KMS-11 (cell line): Measurements from ENCODE around the gene MYOM3.

Experiments
- H2AFZ ChIP-seq: fragments of 200-600 bp; sonication (generic); 2 replicates; pipeline ENCODE4 v1.6.1; 2016; ENCODE audit warnings: antibody characterized with exemption, mixed run types, low read depth
- H3K27ac ChIP-seq: fragments of 200-600 bp; sonication (generic); 2 replicates; pipeline ENCODE4 v1.6.1; 2016; ENCODE audit warnings: mild to moderate bottlenecking, mixed run types
- H3K27me3 ChIP-seq: fragments of 200-600 bp; sonication (generic); 2 replicates; pipeline ENCODE4 v1.6.1; 2017; ENCODE audit warnings: mild to moderate bottlenecking, low read depth, mixed run types, moderate library complexity; ENCODE audit not compliant: insufficient read depth
- H3K36me3 ChIP-seq: fragments of 200-600 bp; sonication (generic); 2 replicates; pipeline ENCODE4 v1.6.1; 2017; ENCODE audit warnings: mild to moderate bottlenecking, mixed run types; ENCODE audit not compliant: insufficient read depth
- H3K4me1 ChIP-seq: fragments of 200-600 bp; sonication (generic); 2 replicates; pipeline ENCODE4 v1.6.1; 2016; ENCODE audit warnings: mild to moderate bottlenecking, low read depth, mixed run types; ENCODE audit not compliant: poor library complexity, severe bottlenecking
- H3K4me2 ChIP-seq: fragments of 200-600 bp; sonication (generic); 2 replicates; pipeline ENCODE4 v1.7.0; 2016; ENCODE audit warnings: mild to moderate bottlenecking, mixed run types
- H3K4me3 ChIP-seq: fragments of 200-600 bp; sonication (generic); IDR thresholded peaks from 2 replicates; pipeline ENCODE4 v1.6.1; 2017; ENCODE audit warnings: low read depth, low read length, mixed read lengths; ENCODE audit not compliant: insufficient read depth
- H3K79me2 ChIP-seq: fragments of 200-600 bp; sonication (generic); 2 replicates; pipeline ENCODE4 v1.6.1; 2016; ENCODE audit warnings: low read depth, mixed run types; ENCODE audit not compliant: insufficient read depth
- H3K9ac ChIP-seq: fragments of 200-600 bp; sonication (generic); 2 replicates; pipeline ENCODE4 v1.6.1; 2016; ENCODE audit warnings: mild to moderate bottlenecking, mixed run types
- H4K20me1 ChIP-seq: fragments of 200-600 bp; sonication (generic); 2 replicates; pipeline ENCODE4 v1.6.1; 2016; ENCODE audit warnings: mild to moderate bottlenecking, mixed run types; ENCODE audit not compliant: insufficient read depth
- TF ChIP-seq, protein P1 (sequence below): fragments of 200-600 bp; sonication (generic); conservative IDR thresholded peaks from 2 replicates; pipeline ENCODE4 v1.6.1; 2017; ENCODE audit warnings: low read depth, mild to moderate bottlenecking, antibody characterized with exemption, low read length, moderate library complexity, mixed read lengths

The MYOM3 gene

GRCh38 chr1:24151175-24151533 is 39.2 kb upstream of the MYOM3 start:
- Histone ChIP-seq H4K20me1 (no peaks in the 10 kb centered on the region), H3K4me3 (no peak overlapping the region), H2AFZ (no peak overlapping the region), H3K79me2 (no peaks in the 10 kb centered on the region), H3K36me3 (no peaks in the 10 kb centered on the region), H3K27me3 (no peaks in the 10 kb centered on the region), H3K4me1 (peaks cover 14% of the 10 kb centered on the region), H3K9ac (no peak overlapping the region), H3K4me2 (no peak overlapping the region), H3K27ac (no peak overlapping the region)
- TF ChIP-seq, protein P1, sequence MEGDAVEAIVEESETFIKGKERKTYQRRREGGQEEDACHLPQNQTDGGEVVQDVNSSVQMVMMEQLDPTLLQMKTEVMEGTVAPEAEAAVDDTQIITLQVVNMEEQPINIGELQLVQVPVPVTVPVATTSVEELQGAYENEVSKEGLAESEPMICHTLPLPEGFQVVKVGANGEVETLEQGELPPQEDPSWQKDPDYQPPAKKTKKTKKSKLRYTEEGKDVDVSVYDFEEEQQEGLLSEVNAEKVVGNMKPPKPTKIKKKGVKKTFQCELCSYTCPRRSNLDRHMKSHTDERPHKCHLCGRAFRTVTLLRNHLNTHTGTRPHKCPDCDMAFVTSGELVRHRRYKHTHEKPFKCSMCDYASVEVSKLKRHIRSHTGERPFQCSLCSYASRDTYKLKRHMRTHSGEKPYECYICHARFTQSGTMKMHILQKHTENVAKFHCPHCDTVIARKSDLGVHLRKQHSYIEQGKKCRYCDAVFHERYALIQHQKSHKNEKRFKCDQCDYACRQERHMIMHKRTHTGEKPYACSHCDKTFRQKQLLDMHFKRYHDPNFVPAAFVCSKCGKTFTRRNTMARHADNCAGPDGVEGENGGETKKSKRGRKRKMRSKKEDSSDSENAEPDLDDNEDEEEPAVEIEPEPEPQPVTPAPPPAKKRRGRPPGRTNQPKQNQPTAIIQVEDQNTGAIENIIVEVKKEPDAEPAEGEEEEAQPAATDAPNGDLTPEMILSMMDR = no peak

DNA sequence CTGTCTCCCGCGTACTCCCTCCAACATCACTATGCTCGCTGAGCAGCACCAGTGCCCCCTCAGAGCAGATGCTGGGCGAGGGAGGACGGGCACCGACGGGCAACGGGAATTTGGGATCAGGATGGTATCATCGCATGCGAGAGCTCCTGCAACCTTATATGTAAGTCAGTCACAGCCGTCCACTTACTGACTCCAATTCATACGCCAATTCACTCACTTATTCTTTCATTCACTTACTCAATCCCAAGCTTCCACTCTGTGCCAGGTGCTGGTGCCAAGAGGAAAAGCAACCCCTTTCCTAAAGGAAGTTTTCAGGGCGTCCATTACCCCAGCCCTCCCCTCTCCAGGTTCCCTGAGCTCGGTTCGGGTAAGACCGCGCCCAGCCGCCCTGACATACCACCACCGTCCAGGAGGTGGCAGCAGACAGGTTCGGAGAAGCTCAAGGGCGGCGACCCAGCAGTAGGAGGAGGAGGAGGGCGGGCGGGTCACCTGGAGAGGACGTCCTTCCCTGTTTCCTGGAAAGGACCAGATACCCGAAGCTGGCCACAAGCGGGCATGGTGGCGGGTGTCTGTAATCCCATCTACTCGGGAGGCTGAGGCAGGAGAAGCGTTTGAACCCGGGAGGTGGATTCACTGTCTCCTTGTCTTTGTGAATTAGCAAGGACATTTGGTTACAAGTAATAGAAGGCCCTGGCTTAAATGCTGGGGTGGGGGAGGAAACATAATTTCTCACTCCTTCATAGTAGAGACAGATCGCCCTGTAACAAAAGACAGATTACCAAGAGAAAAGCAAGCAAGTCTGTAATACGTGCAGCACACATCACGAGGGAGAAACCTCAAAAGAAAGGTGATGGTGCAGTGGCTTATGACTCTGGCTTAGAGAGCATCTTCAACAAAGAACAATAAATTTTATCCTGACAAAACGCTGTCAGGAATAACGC is 38.6 kb upstream of the MYOM3 start:
- TF ChIP-seq, protein P1 = peak; percentile 79
- no peaks in the 10 kb centered on the region for H3K36me3 ChIP-seq
- H3K9ac ChIP-seq = no peak overlapping the region
- H3K4me3 ChIP-seq = no peak overlapping the region
- peak overlapping the region; percentile 57; the same call in 1 of the 2 replicates for H3K4me2 ChIP-seq
- no peaks in the 10 kb centered on the region for H3K79me2 ChIP-seq
- no peaks in the 10 kb centered on the region for H3K27me3 ChIP-seq
- H2AFZ ChIP-seq = peak overlapping the region; percentile 77
- no peaks in the 10 kb centered on the region for H4K20me1 ChIP-seq
- H3K4me1 ChIP-seq = peaks cover 14% of the 10 kb centered on the region
- no peak overlapping the region for H3K27ac ChIP-seq

- no peaks in the 10 kb centered on the region for H3K27me3 ChIP-seq
- no peaks in the 10 kb centered on the region for H3K79me2 ChIP-seq
- H4K20me1 ChIP-seq = no peaks in the 10 kb centered on the region
- no peak overlapping the region for H3K4me3 ChIP-seq
- H3K36me3 ChIP-seq = no peaks in the 10 kb centered on the region
- no peak overlapping the region for H3K27ac ChIP-seq
- TF ChIP-seq, protein P1 = no peak
- H3K4me2 ChIP-seq = no peak overlapping the region
- peaks cover 14% of the 10 kb centered on the region for H3K4me1 ChIP-seq
- H3K9ac ChIP-seq = no peak overlapping the region
- peak overlapping the region; percentile 77; the same call in 1 of the 2 replicates for H2AFZ ChIP-seq
Observed at GRCh38 chr1:24149866-24150233, 37.9 kb upstream of the MYOM3 start.

- H3K27me3 ChIP-seq = no peaks in the 10 kb centered on the region
- no peak overlapping the region for H3K4me2 ChIP-seq
- H3K9ac ChIP-seq = no peak overlapping the region
- TF ChIP-seq, protein P1 = no peak
- no peak overlapping the region for H3K27ac ChIP-seq
- H4K20me1 ChIP-seq = no peaks in the 10 kb centered on the region
- H2AFZ ChIP-seq = no peak overlapping the region
- no peak overlapping the region for H3K4me3 ChIP-seq
- H3K79me2 ChIP-seq = no peaks in the 10 kb centered on the region
- H3K36me3 ChIP-seq = no peaks in the 10 kb centered on the region
- H3K4me1 ChIP-seq = peaks cover 19% of the 10 kb centered on the region
Observed at GRCh38 chr1:24147816-24148215, 35.9 kb upstream of the MYOM3 start.
